Embryonic facial prominence (tissue), 1 donor: Measurements from ENCODE around the gene ZDHHC7.
A peak's percentile ranks its signal among the peaks of the same experiment; 100 is the strongest.
"Not testable (repeated sequence)": the region's sequence is repeated elsewhere in the genome, so short reads cannot be mapped to it uniquely, and the experiment has no call there.

Source experiments
- DNase-seq: peaks from one replicate; pipeline ENCODE4 v3.0.0-alpha.2; 2016; ENCODE audit errors: extremely low spot score

Gene ZDHHC7, protein sequence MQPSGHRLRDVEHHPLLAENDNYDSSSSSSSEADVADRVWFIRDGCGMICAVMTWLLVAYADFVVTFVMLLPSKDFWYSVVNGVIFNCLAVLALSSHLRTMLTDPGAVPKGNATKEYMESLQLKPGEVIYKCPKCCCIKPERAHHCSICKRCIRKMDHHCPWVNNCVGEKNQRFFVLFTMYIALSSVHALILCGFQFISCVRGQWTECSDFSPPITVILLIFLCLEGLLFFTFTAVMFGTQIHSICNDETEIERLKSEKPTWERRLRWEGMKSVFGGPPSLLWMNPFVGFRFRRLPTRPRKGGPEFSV

DNA sequence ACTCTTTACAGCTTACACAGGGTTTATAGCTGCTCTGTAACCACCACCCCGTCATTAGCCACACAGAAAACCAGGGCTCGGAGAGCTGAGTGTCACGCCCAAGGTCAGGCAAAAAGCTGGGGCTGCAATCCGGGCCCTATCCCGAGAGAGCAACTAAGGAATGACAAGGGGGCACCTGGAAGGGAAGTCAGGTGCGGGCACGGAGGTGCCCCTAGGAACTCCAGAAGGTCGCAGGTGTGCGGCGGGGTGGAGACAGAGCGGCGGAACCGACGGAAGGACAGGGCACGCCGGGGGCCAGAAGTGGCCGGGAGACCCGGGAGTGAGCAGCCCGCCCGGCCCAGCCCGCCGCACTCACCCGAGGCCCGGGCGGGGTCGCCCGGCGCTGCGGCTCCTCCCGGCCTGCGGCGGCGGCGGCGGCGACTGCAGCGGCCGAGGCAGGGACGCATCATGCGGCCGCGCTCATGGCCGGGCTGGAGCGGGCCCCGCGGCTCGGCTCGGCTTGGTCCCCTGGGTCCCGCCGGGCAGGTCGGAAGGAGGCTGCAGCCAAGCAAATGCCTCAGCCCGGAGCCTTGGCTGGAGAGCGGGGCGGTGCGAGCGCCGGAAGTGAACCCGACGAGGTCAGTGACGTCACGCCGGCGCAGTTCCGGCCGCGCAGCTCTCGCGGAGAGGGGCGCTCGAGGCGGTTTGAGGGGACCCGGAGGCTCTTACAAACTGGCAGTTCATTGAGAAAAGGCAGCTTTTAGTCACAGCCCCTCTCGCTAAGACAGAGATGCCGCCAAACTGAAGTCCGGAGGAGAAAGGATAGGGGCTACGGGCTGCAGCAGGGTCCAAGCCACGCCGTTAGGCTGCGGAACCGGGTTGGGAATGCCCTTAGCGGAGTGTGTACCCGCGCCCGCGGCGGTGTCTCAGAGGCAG is at the start of gene ZDHHC7:
ZDHHC7 (minus strand) TSS at position 605 of the 915 bp plus-strand sequence. CDS start 20,917 bp downstream, outside the sequence.
- DNase-seq: peak; percentile 75

DNA sequence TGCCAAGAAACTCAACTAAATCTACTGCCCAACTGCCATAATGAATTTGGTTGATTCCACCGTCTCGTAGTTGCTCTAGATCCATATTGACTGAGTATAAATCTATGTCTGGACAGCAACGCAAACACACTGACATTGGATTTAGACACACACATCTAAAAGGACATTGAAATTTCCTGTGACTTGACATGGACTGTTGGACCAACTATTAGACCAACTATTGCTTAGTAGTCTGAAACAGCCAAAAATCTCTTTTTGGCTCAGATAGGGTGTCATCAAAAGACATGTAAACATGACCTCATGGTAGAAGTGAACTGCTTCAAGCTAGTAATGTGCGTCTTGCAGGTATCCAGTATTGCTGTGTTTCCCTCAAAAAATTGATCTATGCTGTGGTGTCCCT is 47.6 kb upstream of the ZDHHC7 start:
- DNase-seq: no peak

DNA sequence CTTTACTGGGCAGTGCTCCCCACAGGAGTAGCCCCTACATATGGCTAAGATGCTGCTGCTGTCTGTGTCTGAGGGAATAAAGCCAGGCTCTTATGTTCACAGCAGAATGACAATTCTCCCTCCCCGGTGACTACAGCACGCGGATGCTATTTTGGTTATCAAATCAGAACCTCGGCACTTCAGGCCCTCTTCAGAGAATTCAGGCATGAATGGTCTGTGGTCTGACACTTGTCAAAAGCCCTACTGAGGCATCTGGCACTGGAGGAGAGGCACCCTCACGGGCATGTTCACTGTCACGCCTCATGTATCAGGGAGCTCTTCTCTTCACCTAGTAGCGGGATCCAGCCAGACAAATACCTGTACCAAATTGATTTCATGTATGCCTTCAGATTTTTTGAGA is 46.6 kb upstream of the ZDHHC7 start:
- DNase-seq: no peak

DNA sequence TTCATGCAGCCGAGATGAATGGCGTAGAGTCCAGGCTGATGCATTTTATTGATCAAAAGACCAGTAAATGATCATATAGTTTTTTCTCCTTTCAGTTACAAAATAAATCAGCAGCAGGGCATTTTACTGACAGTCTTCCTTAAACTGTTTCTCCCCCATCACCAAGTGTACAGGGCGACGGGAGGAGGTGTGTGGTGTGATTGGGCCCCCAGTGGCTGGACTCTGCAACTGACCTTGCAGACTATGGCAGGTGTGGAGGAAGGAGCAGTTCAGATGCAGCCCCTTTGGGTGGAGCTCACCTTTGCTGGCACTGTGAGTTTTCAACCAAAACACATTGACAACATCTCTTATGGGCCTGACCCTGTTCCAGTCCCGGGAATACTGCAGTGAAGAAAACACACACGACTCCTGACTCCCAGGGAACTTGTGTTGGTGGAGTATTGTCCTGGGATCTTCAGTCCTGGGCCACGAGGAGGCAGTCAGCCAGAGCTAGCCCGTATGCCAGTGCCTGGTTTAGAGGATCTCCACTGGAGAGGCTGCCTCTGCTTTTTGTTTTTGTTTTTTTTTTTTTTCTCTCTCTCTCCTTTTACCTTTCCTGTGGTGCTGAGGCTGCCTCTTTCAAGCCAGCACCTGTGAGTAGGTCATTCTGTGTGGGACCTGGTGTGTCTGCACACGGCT is 46.0 kb upstream of the ZDHHC7 start:
- no peak for DNase-seq

DNA sequence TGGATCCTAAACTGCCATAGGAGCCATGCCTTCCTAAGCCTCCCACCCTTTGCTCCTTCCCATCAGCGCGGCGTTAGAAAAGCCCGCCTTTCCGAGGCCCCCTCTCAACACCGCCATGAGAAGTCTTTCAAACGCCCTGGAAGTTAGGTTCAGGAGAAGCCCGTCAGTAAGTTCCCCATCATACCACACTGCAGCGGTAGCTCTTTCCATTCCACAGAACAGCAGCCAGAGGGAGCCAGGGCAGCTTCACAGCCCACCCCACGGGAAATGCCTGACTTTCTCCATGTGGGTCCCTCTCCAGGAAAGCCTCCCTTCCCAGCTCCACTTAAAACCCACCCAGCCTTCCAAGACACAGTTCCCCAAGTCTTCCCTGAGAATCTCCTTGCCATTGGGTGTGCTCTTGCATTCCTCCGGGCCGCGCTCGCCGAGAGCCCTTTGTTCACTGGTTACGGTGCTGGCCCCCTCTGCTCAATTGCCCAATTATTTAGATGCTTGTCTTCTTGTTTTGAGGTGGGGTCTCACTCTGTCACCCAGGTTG is 44.9 kb upstream of the ZDHHC7 start:
- DNase-seq: no peak

DNA sequence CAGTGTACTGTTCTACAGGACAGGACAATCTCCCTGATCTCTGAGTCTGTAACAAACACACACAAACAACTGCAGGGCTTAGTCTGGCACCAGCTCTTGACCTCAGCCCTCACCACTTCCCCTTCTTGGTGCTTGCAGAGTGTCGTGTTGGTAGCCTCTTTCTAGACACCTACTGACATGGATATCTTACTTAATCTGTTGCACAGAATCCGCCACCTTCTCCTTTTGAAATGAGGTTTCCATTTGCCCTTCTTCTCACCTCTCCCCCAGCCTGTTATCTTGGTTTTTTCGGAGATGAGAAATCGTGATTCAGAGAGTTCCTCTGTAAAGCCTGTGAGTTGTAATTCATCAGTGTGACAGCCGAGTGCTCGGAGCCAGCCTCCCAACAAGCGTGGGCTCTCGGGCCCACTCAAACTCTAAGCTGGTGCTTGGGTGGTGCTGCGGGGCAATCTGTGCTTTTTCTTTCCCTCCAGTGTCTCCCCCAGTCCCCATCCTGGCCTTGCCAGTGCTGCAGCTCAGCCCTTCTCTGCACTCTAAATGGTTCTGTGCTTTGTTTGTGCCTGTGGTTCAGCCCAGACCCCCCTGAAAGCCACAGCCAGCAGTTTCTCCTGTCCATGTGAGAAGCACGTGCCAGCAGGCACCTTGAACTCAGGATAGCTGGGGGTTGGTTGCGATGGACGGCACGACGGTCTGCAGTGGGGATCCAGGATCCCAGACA is 44.3 kb upstream of the ZDHHC7 start:
- no peak for DNase-seq

DNA sequence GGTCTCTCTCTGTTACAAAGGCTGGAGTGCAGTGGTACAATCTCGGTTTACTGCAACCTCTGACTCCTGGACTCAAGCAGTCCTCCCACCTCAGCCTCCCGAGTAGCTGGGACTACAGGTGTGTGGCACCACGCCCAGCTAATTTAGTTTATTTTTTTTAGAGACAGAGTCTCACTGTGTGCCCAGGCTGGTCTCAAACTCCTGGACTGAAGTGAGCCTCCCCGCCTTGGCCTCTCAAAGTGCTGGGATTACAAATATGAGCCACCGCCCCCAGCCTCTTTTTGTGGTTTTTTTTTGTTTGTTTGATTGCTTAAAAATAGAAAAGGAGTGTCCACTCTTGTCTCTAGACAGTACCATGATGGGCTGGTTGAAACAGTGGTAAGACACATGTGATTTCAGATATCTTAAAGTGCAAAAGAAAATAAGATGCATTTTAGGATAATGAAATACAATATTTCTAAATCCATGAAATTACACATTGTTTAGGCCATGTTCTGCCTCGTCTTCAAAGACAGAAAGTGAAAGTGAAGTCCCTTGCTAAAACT is 43.7 kb upstream of the ZDHHC7 start:
- DNase-seq: no peak

DNA sequence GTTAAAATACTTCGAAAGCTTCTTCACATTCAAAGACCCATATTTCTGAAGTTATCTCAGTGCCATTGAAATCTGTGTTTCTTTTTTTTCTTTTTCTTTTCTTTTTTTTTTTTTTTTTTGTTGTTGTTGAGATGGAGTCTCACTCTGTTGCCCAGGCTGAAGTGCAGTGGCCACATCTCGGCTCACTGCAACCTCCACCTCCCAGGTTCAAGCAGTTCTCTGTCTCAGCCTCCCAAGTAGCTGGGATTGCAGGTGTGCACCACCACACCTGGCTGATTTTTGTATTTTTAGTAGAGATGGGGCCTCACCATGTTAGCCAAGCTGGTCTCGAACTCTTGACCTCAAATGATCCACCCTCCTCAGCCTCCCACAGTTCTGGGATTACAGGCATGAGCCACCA is 43.0 kb upstream of the ZDHHC7 start:
- DNase-seq: not testable (repeated sequence)

DNA sequence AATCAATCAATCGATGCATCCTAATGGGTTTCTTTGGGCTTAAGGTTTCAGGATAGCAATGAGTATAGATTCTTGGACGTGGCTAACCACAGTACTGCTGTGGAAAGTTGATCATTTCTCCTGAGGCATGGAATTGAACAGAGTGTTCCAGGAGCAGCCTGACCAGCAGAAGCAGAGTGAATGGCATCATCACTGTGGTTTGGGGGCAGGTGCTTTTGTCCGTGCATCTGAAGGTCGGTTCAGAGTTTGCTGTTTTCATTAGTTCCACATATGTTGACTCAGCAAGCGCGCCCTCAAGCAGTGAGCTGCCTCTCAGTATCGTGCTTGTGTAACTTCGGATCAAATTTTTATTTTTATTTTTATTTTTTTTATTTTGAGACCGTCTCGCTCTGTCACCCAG is 41.2 kb upstream of the ZDHHC7 start:
- DNase-seq: no peak

DNA sequence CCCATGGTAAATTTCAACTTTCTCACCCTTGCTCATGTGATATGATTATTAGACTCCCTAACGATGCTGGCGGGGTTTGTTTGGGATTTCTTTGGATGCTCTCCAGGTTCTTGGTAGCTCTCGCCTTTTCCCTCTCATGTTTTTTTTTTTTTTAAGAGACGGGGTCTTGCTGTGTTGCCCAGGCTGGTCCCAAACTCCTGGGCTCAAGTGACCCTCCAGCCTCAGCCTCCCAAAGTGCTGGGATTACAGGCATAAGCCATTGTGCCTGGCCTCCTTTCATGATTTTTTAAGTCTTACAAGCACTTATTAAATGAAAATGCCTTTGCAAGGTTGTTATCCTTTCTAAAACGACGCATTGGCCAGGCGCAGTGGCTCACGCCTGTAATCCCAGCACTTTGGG is 40.3 kb upstream of the ZDHHC7 start:
- DNase-seq: no peak

DNA sequence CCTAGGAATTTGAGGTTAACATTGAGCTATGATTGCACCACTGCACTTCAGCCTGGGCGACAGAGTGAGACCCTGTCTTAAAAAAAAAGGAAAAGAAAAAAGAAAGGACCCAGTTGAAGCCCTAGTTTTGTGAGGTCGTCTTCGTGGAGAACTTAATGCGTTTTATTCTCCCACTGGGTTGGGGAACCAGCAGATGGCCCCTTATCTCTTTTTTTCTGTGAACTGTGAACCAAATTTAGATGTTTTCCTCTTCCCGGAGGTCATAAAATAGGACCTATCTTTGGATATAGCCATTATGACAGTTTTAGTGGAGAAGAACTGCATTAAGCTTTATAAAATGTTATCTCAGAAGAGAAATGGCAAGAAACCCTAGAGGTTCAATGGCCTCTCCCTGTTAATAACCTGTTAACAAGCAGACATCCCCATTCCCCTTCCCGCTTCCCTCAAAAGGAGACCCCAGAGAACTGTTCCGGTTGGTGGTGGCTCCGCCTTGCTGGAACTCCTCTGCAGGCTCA is 39.8 kb upstream of the ZDHHC7 start:
- no peak for DNase-seq

DNA sequence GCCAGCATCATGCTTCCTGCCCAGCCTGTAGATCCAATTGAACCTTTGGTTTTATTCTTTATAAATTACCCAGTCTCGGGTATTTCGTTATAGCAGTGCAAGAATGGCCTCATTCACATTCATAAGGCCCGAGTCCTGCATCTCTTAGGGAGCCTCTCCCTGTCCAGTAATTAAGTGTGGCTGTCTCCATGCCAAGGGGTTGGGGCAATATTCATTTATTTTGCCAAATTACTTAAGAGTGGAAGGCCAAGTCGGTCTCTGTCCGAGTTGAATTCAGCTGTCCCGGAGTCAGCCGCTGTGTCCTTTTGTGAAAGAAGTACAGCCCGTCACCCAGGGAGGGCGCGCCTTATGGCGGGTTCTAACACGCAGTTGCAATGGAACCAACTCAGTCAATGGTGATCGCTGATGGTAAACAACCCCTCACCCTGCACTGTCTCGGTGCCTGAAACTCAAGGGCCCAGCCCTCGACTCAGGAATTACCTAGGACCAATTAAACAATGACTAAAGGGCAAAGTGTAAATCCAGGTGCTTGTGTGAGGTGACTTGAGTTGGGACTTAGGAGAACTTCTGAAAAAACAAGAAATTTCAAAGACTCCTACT is 38.5 kb upstream of the ZDHHC7 start:
- DNase-seq: no peak

DNA sequence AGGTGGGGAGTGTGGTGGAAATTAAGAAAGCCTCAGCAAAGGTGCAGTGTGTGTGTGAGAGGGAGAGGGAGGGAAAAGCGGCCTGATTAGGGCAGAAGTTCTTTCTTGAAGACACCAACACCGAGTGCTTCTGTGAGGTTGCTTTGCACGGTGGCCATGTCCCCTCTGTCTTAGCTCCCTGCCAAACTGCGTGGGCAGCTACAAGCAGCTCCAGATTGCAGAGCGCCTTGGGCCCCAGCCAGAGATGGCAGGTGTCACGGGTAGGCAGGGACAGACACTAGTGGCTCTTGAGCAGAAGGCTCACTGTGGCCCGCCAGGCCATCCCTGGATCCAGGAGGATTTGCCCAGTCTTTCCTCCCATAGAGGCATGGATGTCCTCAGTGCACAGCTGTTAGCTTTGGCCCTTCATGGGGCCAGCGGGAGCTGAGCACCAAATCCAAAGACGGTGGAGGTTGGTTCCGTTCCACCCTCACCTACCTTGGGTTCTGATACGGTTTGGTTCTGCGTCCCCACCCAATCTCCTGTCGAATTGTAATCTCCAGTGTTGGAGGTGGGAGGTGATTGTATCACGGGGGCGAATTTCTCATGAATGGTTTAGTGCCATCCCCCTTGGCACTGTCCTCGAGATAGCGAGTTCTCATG is 37.7 kb upstream of the ZDHHC7 start:
- DNase-seq: no peak

DNA sequence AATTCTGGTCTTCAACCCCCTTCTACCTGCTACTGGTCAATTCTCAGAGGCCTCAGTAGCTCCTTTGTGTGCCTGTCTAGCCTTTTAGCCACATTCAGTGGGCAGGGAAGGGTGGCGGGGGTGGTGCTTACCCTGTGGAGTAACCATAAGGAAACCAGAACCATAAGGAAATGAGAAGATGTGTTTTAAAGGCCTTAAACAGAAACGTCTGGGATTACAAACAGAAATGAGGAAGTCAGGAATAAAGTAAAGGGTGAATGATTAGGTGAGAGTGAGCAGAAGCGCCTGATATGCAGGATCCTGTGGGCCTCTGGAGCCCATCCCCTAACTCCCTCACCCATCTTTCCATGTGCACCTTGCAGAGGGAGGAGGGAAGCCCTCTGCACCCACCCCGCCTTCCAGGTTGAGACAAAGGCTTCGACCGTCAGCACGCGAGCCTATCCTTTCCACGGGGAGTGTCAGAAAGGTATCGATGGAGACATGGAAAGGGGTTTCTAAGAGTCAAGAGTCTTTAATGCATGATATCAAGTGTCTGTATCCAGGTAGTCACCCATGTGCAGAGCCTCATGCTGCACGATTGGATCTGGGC is 36.6 kb upstream of the ZDHHC7 start:
- DNase-seq: no peak

DNA sequence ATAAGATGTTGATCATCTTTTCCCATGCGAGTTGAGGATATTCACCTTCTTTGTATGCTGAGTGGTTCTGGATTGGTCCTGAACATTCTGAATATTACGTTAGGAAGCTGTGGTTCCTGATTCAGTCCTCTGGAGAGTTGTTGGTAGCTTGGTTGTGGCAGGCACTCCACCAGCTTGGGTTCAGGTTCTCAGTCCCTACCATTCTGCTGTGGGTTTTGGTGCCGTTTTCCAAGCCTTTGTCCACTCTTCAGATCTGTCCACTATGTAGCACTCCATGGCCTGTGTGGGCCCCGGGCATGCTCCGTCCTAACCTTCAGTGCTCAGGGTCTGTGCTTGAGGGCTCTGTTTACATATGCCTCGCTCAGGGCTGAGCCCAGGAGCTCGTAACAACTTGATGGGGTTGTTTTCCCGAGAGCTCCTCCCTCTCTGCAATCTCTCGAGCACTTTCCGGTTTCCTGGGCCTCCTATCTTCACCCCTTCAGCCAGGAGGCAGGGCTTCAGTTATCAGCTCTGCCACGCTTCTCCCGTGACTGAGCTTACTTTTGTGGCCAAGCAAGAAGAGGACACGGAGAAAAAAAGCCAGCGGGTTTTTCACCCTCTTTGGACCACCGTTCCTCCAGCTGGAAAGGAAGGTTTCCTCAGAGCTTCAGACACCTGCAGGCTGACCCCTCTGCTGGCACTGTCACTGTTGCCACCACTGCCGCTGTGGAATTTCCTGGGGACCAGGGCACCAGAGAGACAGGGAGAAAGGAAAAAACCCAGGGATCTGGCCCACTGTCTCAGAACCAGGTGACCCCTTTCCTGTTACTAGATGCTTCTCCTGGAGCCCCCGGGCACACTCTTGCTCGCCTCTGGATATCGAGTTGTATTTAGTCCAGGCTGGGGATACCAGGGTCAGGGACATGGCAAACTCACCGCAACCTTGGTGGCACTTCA is 35.9 kb upstream of the ZDHHC7 start:
- no peak for DNase-seq

DNA sequence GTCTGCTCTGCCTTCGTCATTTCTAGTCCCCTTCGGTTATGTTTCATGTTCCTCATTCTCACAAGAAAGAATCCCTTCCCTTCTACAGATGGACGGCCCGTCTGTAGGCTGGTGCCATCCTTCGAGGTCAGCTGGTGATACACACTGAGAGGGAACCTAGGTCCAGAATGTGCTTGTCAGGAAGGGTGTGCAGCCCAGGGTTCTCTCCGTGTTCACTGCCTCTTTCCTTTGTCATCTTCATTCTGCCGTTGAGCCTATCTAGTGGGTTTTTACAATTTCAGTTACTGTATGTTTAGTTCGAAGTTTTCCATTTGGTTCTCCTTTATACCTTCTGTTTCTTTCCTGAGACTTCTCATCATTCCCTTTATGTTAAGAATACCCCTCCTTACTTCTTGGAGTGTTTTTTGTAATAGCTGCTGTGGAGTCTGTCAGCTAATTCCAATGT is 35.2 kb upstream of the ZDHHC7 start:
- DNase-seq: no peak

DNA sequence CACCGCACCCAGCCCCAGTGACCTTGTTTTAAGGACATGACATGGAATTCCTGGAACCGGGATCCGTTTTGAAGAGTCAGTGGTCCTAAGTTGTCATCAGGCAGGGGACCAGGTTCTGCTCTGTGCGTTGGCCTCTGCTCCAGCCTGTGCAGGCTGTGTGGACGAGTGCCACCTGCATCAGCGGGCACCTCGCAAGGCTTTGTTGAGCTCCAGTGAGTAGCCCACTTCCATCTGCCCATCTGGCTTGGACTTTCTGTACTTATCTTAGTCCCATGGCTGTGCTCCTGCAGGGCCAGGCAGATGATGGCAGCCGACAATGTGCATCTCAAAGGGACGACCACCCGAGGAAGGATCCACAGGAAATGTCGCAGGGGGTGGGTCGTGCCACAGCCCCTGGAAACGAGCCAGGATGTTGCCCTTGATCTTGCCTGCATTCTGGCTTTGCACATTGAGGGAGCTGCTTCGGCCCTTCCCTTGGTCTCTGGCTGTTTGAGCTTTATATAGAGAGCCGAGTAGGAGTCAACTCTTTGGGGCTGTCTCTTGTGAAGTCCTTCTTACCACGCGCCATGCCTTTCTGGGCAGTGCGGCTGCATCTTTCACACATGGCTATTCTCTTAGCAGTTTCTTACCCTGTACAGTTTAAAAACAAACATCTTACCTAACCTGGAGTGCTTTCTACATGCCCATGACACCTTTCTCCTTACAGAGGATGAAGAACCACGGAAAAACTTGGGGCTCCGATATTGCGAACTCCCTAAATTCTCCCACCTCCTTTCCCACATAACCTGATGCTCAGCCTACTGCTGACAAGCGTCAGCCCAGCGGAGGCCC is 34.5 kb upstream of the ZDHHC7 start:
- no peak for DNase-seq

DNA sequence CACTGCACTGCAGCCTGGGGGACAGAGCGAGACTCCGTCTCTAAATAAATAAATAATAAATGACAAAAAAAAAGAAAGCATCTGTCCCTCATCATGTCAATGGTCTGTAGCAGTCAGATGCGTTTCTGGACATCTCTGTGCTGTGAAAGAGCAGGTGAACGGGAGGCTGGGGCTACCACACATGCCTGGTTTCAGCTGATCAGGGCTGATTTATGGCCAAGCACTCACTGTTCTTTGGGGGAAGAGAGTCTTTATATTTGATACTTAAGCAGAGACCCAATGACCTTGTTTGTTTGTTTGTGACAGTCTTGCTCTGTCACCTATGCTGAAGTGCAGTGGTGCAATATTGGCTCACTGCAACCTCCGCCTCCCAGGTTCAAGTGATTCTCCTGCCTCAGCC is 33.7 kb upstream of the ZDHHC7 start:
- DNase-seq: no peak
